B cell (primary cell): Measurements from ENCODE around the gene ZNF766. TPM values are rescaled to one million over a fixed set of nuclear protein-coding genes. Genes with fewer than 3 reads are reported as not detected.

Experiments used
- ATAC-seq: fragments of 200-7000 bp; cut with Tn5 transposase; one replicate; pipeline ENCODE4 v1.10.0; 2021; ENCODE audit warnings: low read depth, mild to moderate bottlenecking, moderate number of reproducible peaks, moderate library complexity
- CTCF ChIA-PET: fragments of 350-600 bp; sonication (Branson Sonifier 250); formaldehyde crosslinking; loops from one replicate; lab custom pipeline; 2021; ENCODE audit warnings: antibody characterized with exemption, inconsistent platforms; lab: Charles Lee
- POLR2A ChIA-PET: fragments of 350-600 bp; sonication (Branson Sonifier 250); formaldehyde crosslinking; loops from one replicate; lab custom pipeline; 2021; ENCODE audit warnings: antibody characterized with exemption; lab: Charles Lee
- DNase-seq: peaks from one replicate; pipeline ENCODE4 v3.0.0; 2013
- H2AFZ ChIP-seq: 2 replicates; pipeline ENCODE4 v1.6.1; 2012; ENCODE audit warnings: mild to moderate bottlenecking, low read depth, low read length; ENCODE audit not compliant: insufficient read depth, poor library complexity, severe bottlenecking
- H3K27ac ChIP-seq, 2 donors: 1 replicate in 1 of 2; 2 replicates in 1 of 2; pipeline ENCODE4 v1.5.1; 2012 to 2013; ENCODE audit warnings: low read length in 2 of 2, mild to moderate bottlenecking in 2 of 2, moderate library complexity in 1 of 2
- H3K27me3 ChIP-seq, 4 experiments: fragments of 200-600 bp in 1 of 4; sonication (generic) in 1 of 4; replicated peaks in 1 of 4; 1 replicate in 2 of 4; 2 replicates in 2 of 4; pipeline versions ENCODE4 v1.6.1 to v1.7.0; 2013 to 2016; ENCODE audit warnings: low read length in 3 of 4, mild to moderate bottlenecking in 2 of 4, mixed read lengths in 1 of 4, moderate library complexity in 1 of 4; ENCODE audit not compliant: insufficient read depth in 4 of 4, control insufficient read depth in 3 of 4; ENCODE audit errors: control extremely low read depth in 1 of 4
- H3K36me3 ChIP-seq, 2 experiments: replicated peaks in 1 of 2; 1 replicate in 1 of 2; 2 replicates in 1 of 2; pipeline versions ENCODE4 v1.6.1 to v1.7.1; 2013; ENCODE audit warnings: low read length in 1 of 2; ENCODE audit not compliant: insufficient read depth in 2 of 2, control insufficient read depth in 1 of 2; ENCODE audit errors: control extremely low read depth in 1 of 2, extremely low read depth in 1 of 2
- H3K4me1 ChIP-seq, 2 donors: fragments of 200-600 bp in 1 of 2; sonication (generic) in 1 of 2; 1 replicate in 1 of 2; 2 replicates in 1 of 2; pipeline versions ENCODE4 v1.5.1 to v1.6.1; 2013 to 2017; ENCODE audit warnings: low read length in 2 of 2; ENCODE audit not compliant: control insufficient read depth in 2 of 2, insufficient read depth in 2 of 2
- H3K4me2 ChIP-seq: replicated peaks from 2 replicates; pipeline ENCODE3; 2012; ENCODE audit warnings: mild to moderate bottlenecking, low read depth, low read length; ENCODE audit not compliant: poor library complexity, severe bottlenecking
- H3K4me3 ChIP-seq, 5 experiments: fragments of 200-600 bp in 1 of 5; sonication (generic) in 1 of 5; 1 replicate in 3 of 5; 2 replicates in 2 of 5; pipeline versions ENCODE4 v1.5.1 to v1.7.0; 2011 to 2016; ENCODE audit warnings: low read length in 4 of 5, mild to moderate bottlenecking in 4 of 5, low read depth in 2 of 5, control low read depth in 1 of 5, moderate library complexity in 1 of 5; ENCODE audit not compliant: insufficient read depth in 1 of 5; ENCODE audit errors: control extremely low read depth in 1 of 5, extremely low read depth in 1 of 5
- H3K79me2 ChIP-seq: fragments of 200-600 bp; sonication (generic); one replicate; pipeline ENCODE4 v1.6.0; 2016; ENCODE audit warnings: low read length; ENCODE audit not compliant: control insufficient read depth, insufficient read depth
- H3K9ac ChIP-seq: fragments of 200-600 bp; sonication (generic); 2 replicates; pipeline ENCODE4 v1.6.1; 2017; ENCODE audit warnings: mild to moderate bottlenecking, low read length, moderate library complexity
- H3K9me3 ChIP-seq, 3 donors: one replicate each; pipeline versions ENCODE4 v1.6.1 to v1.7.1; 2013; ENCODE audit warnings: low read length in 2 of 3; ENCODE audit not compliant: control insufficient read depth in 2 of 3, insufficient read depth in 1 of 3; ENCODE audit errors: control extremely low read depth in 1 of 3
- H4K20me1 ChIP-seq: 2 replicates; pipeline ENCODE4 v1.6.0; 2012; ENCODE audit warnings: mild to moderate bottlenecking, low read length; ENCODE audit not compliant: insufficient read depth, control insufficient read depth, poor library complexity, severe bottlenecking
- H3K27ac Mint-ChIP-seq: one replicate; pipeline ENCODE4 v1.8.0; 2021; ENCODE audit warnings: mixed read lengths
- H3K27me3 Mint-ChIP-seq: one replicate; pipeline ENCODE4 v1.8.0; 2021; ENCODE audit warnings: mixed read lengths
- H3K4me1 Mint-ChIP-seq: one replicate; pipeline ENCODE4 v1.8.0; 2021; ENCODE audit warnings: mixed read lengths
- H3K4me3 Mint-ChIP-seq: one replicate; pipeline ENCODE4 v1.8.0; 2021; ENCODE audit warnings: mixed read lengths
- H3K9me3 Mint-ChIP-seq: one replicate; pipeline ENCODE4 v1.8.0; 2022; ENCODE audit warnings: mixed read lengths; ENCODE audit not compliant: insufficient read depth
- EZH2 ChIP-seq: IDR thresholded peaks from 2 replicates; pipeline ENCODE4 v1.6.1; 2012; ENCODE audit warnings: borderline replicate concordance, low read depth, mild to moderate bottlenecking, moderate library complexity, low read length; ENCODE audit not compliant: insufficient read depth, poor library complexity, severe bottlenecking
- WGBS: methylation state at CpG from one replicate; pipeline ENCODE4 v1.1.5; 2013; ENCODE audit warnings: missing lambda C conversion rate; ENCODE audit not compliant: insufficient coverage; 5-methylcytosine and 5-hydroxymethylcytosine counted together
- intact Hi-C: fragments of 100-400 bp; cut with micrococcal nuclease; formaldehyde crosslinking; loops from one replicate; pipeline ENCODE4 v1.10.0; 2022
- polyA plus RNA-seq: library from polyadenylated mRNA; depleted of rRNA; stranded (reverse); fragments of >200 nt; gene quantifications from 2 replicates; pipeline ENCODE4 v1.2.3, GENCODE V29; 2012
- total RNA-seq, 2 donors: library from RNA; stranded (reverse); fragments of 120-200 nt in 1 of 2; gene quantifications; 1 replicate in 1 of 2; 2 replicates in 1 of 2; pipeline versions ENCODE4 v1.2.3 to v1.2.4, GENCODE V29; 2013 to 2022
- TF ChIP-seq, protein P1 (sequence below): fragments of 200-600 bp; IDR thresholded peaks from one replicate; pipeline ENCODE4 v1.8.0; 2022; ENCODE audit warnings: antibody characterized with exemption, mild to moderate bottlenecking

Gene ZNF766
- total and polyA plus RNA-seq, 2 donors (not counting 1 experiment from before 2014, with no cell fraction given): 9.9 to 48.3 TPM

DNA sequence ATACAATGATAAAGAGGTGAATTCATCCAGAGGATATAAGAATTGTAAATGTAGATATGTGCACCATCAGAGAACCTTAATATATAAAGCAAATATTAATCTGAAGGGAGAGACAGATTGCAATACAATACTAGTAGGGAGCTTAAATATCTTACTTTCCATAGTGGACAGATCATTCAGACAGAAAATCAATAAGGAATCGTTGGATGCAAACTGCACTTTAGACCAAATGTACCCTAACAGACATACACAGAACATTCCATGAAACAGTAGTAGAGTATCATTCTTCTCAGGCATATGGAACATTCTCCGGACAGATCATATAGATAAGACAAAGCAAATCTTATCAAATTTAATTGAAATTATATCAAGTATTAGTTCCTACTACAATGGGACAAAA lies 35.0 kb upstream of the ZNF766 start:
- intact Hi-C loops: no loop called here
- H3K9me3 Mint-ChIP-seq: no peaks in the 10 kb centered on the region
- no peak overlapping the region for H3K4me3 Mint-ChIP-seq
- Histone ChIP-seq H2AFZ (no peak overlapping the region), H3K36me3 (no peaks in the 10 kb centered on the region), H3K27ac (no peak overlapping the region), H4K20me1 (no peaks in the 10 kb centered on the region), H3K9ac (no peak overlapping the region), H3K27me3 (no peaks in the 10 kb centered on the region), H3K4me3 (no peak overlapping the region), H3K79me2 (no peaks in the 10 kb centered on the region), H3K9me3 (no peaks in the 10 kb centered on the region), H3K4me1 (no peaks in the 10 kb centered on the region), H3K4me2 (no peak overlapping the region)
- ATAC-seq (no peak), DNase-seq (no peak)
- POLR2A ChIA-PET: no interaction called here
- no peaks in the 10 kb centered on the region for H3K27me3 Mint-ChIP-seq
- H3K27ac Mint-ChIP-seq: no peak overlapping the region
- CTCF ChIA-PET: interaction anchor here (1.0 kb wide), 1 partner anchor 95 kb away, joined by 4 read pairs; the partner anchor contains the start of gene ZNF616
- H3K4me1 Mint-ChIP-seq: no peaks in the 10 kb centered on the region
- TF ChIP-seq, protein P1, sequence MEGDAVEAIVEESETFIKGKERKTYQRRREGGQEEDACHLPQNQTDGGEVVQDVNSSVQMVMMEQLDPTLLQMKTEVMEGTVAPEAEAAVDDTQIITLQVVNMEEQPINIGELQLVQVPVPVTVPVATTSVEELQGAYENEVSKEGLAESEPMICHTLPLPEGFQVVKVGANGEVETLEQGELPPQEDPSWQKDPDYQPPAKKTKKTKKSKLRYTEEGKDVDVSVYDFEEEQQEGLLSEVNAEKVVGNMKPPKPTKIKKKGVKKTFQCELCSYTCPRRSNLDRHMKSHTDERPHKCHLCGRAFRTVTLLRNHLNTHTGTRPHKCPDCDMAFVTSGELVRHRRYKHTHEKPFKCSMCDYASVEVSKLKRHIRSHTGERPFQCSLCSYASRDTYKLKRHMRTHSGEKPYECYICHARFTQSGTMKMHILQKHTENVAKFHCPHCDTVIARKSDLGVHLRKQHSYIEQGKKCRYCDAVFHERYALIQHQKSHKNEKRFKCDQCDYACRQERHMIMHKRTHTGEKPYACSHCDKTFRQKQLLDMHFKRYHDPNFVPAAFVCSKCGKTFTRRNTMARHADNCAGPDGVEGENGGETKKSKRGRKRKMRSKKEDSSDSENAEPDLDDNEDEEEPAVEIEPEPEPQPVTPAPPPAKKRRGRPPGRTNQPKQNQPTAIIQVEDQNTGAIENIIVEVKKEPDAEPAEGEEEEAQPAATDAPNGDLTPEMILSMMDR: no peak
- TF ChIP-seq EZH2: no peak
- no CpG with 5 or more reads among the region's 2 CpGs for WGBS

DNA sequence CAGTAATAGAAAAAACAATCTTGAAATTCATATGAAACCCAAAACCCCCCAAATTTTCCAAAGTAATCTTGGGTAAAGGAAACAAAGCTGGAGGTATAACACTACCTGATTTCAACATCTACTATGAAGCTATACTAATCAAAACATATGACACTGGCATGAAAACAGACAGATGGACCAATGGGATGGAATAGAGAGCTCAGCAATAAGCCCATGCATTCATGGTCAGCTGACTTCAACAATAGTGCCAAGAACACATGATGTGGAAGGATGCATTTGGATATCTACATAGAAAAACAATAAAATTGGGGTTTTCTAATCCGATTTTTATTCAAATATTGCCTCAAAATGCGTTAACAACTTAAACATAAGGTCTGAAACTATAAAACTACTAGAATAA lies 32.2 kb upstream of the ZNF766 start:
- ATAC-seq (no peak), DNase-seq (no peak)
- H2AFZ ChIP-seq: no peak overlapping the region
- TF ChIP-seq, protein P1: no peak
- TF ChIP-seq EZH2: no peak
- H3K9me3 ChIP-seq: no peaks in the 10 kb centered on the region
- CTCF ChIA-PET: interaction anchor here (0.6 to 5.5 kb wide), 21 partner anchors 8 to 1639 kb away, joined by 3 to 82 read pairs (median 4); partner anchors contain the start of genes PPP2R1A, ZNF616, ZNF816 and ZNF836
- H4K20me1 ChIP-seq: no peaks in the 10 kb centered on the region
- WGBS: no CpG with 5 or more reads among the region's 2 CpGs
- intact Hi-C loops: loop anchor here (1.0 kb wide), 1 partner anchor 142 kb away; the partner anchor contains the start of gene ZNF841
- no peaks in the 10 kb centered on the region for H3K79me2 ChIP-seq
- H3K27me3 Mint-ChIP-seq: no peaks in the 10 kb centered on the region
- H3K4me3 Mint-ChIP-seq: no peak overlapping the region
- POLR2A ChIA-PET: no interaction called here
- no peaks in the 10 kb centered on the region for H3K4me1 Mint-ChIP-seq
- H3K4me1 ChIP-seq: no peaks in the 10 kb centered on the region
- no peak overlapping the region for H3K27ac ChIP-seq
- H3K9ac ChIP-seq: no peak overlapping the region
- no peak overlapping the region for H3K4me3 ChIP-seq
- no peaks in the 10 kb centered on the region for H3K27me3 ChIP-seq
- H3K36me3 ChIP-seq: no peaks in the 10 kb centered on the region
- no peak overlapping the region for H3K4me2 ChIP-seq
- no peak overlapping the region for H3K27ac Mint-ChIP-seq
- no peaks in the 10 kb centered on the region for H3K9me3 Mint-ChIP-seq
